CD14-positive monocyte (primary cell): ENCODE results near the gene TPPP2. TPM values are rescaled to one million over a fixed set of nuclear protein-coding genes. Genes with fewer than 3 reads are reported as not detected.
"Not testable (repeated sequence)": the region's sequence is repeated elsewhere in the genome, so short reads cannot be mapped to it uniquely, and the experiment has no call there.

ENCODE experiments used
- DNase-seq, 3 donors: peaks; one replicate each; pipeline ENCODE4 v3.0.0-alpha.2; 2011 to 2022
- H2AFZ ChIP-seq: 2 replicates; pipeline ENCODE4 v1.6.0; 2012; ENCODE audit warnings: mild to moderate bottlenecking, low read depth, low read length, inconsistent platforms; ENCODE audit not compliant: insufficient read depth, poor library complexity, severe bottlenecking
- H3K27ac ChIP-seq, 2 donors: 1 replicate in 1 of 2; 2 replicates in 1 of 2; pipeline ENCODE4 v1.5.1; 2012 to 2013; ENCODE audit warnings: low read length in 2 of 2, control low read depth in 1 of 2, inconsistent platforms in 1 of 2, low read depth in 1 of 2, mild to moderate bottlenecking in 1 of 2
- H3K27me3 ChIP-seq, 2 donors: one replicate each; pipeline versions ENCODE4 v1.6.0 to v1.6.1; 2011 to 2013; ENCODE audit warnings: low read length in 2 of 2; ENCODE audit not compliant: control insufficient read depth in 2 of 2, insufficient read depth in 2 of 2
- H3K36me3 ChIP-seq, 2 donors: replicated peaks in 1 of 2; 1 replicate in 1 of 2; 2 replicates in 1 of 2; pipeline versions ENCODE4 v1.5.1 to v1.6.1; 2012 to 2013; ENCODE audit warnings: low read length in 2 of 2, control low read depth in 1 of 2, inconsistent platforms in 1 of 2, mild to moderate bottlenecking in 1 of 2; ENCODE audit not compliant: insufficient read depth in 2 of 2, control insufficient read depth in 1 of 2
- H3K4me1 ChIP-seq, 2 donors: 1 replicate in 1 of 2; 2 replicates in 1 of 2; pipeline versions ENCODE4 v1.5.1 to v1.6.1; 2012 to 2013; ENCODE audit warnings: low read length in 2 of 2, control low read depth in 1 of 2, inconsistent platforms in 1 of 2, mild to moderate bottlenecking in 1 of 2, moderate library complexity in 1 of 2; ENCODE audit not compliant: insufficient read depth in 2 of 2, control insufficient read depth in 1 of 2
- H3K4me2 ChIP-seq: replicated peaks from 2 replicates; pipeline ENCODE3; 2012; ENCODE audit warnings: low read length, moderate library complexity, mild to moderate bottlenecking; ENCODE audit not compliant: poor library complexity, severe bottlenecking; ENCODE audit errors: extremely low read depth
- H3K4me3 ChIP-seq, 3 experiments: fragments of 200-600 bp in 1 of 3; sonication (generic) in 1 of 3; replicated peaks in 1 of 3; 1 replicate in 2 of 3; 2 replicates in 1 of 3; pipeline ENCODE4 v1.5.1; 2011 to 2013; ENCODE audit warnings: low read length in 3 of 3, mild to moderate bottlenecking in 3 of 3, control low read depth in 2 of 3, low read depth in 2 of 3, inconsistent platforms in 1 of 3, moderate library complexity in 1 of 3
- H3K79me2 ChIP-seq: 2 replicates; pipeline ENCODE4 v1.6.0; 2012; ENCODE audit warnings: mild to moderate bottlenecking, control low read depth, inconsistent platforms, low read length, moderate library complexity; ENCODE audit not compliant: insufficient read depth
- H3K9ac ChIP-seq: 2 replicates; pipeline ENCODE4 v1.6.0; 2017; ENCODE audit warnings: low read length, mild to moderate bottlenecking; ENCODE audit not compliant: insufficient read depth, poor library complexity, severe bottlenecking
- H3K9me3 ChIP-seq, 2 donors: replicated peaks in 1 of 2; 1 replicate in 1 of 2; 2 replicates in 1 of 2; pipeline versions ENCODE4 v1.5.1 to v1.6.1; 2012 to 2013; ENCODE audit warnings: low read length in 2 of 2, control low read depth in 1 of 2; ENCODE audit not compliant: control insufficient read depth in 1 of 2, insufficient read depth in 1 of 2
- H4K20me1 ChIP-seq: 2 replicates; pipeline ENCODE4 v1.6.0; 2012; ENCODE audit warnings: mild to moderate bottlenecking, low read length, control low read depth, moderate library complexity; ENCODE audit not compliant: insufficient read depth
- H3K27ac Mint-ChIP-seq, 7 donors: one replicate each; pipeline ENCODE4 v1.8.0; 2020; ENCODE audit warnings: mild to moderate bottlenecking in 7 of 7, mixed read lengths in 7 of 7, moderate library complexity in 6 of 7, inconsistent platforms in 2 of 7
- H3K27me3 Mint-ChIP-seq, 3 donors: one replicate each; pipeline ENCODE4 v1.8.0; 2021 to 2022; ENCODE audit warnings: low read depth in 3 of 3, mild to moderate bottlenecking in 3 of 3, mixed read lengths in 3 of 3, moderate library complexity in 3 of 3, inconsistent platforms in 1 of 3
- H3K36me3 Mint-ChIP-seq, 2 donors: one replicate each; pipeline ENCODE4 v1.8.0; 2020; ENCODE audit warnings: mixed read lengths in 2 of 2, inconsistent platforms in 1 of 2, mild to moderate bottlenecking in 1 of 2
- H3K4me1 Mint-ChIP-seq: one replicate; pipeline ENCODE4 v1.8.0; 2020; ENCODE audit warnings: mild to moderate bottlenecking, mixed read lengths
- H3K4me3 Mint-ChIP-seq, 2 donors: one replicate each; pipeline ENCODE4 v1.8.0; 2020; ENCODE audit warnings: mild to moderate bottlenecking in 2 of 2, mixed read lengths in 2 of 2, moderate library complexity in 1 of 2
- H3K9me3 Mint-ChIP-seq, 7 donors: one replicate each; pipeline ENCODE4 v1.8.0; 2020 to 2022; ENCODE audit warnings: mixed read lengths in 7 of 7, mild to moderate bottlenecking in 6 of 7, moderate library complexity in 6 of 7, inconsistent platforms in 2 of 7
- WGBS: methylation state at CpG from one replicate; pipeline ENCODE4 v1.1.5; 2013; ENCODE audit warnings: missing lambda C conversion rate; ENCODE audit not compliant: insufficient coverage; 5-methylcytosine and 5-hydroxymethylcytosine counted together
- intact Hi-C, 2 donors: fragments of 100-400 bp; cut with micrococcal nuclease; formaldehyde crosslinking; loops; one replicate each; pipeline versions ENCODE4 v1.15.0 to v1.15.1; 2023
- polyA plus RNA-seq, 3 donors: library from polyadenylated mRNA; depleted of rRNA in 1 of 3; unstranded in 2 of 3; stranded (reverse) in 1 of 3; fragments of 300-500 nt in 2 of 3; fragments of >200 nt in 1 of 3; fragmentation: Illumina TruSeq in 2 of 3; gene quantifications; 1 replicate in 2 of 3; 2 replicates in 1 of 3; pipeline ENCODE4 v1.2.3, GENCODE V29; 2012 to 2021
- TF ChIP-seq, protein P1 (sequence below): fragments of 200-600 bp; IDR thresholded peaks from one replicate; pipeline ENCODE4 v1.8.0; 2022; ENCODE audit warnings: antibody characterized with exemption, mild to moderate bottlenecking

The TPPP2 gene
- polyA plus RNA-seq, 3 donors = not detected

DNA sequence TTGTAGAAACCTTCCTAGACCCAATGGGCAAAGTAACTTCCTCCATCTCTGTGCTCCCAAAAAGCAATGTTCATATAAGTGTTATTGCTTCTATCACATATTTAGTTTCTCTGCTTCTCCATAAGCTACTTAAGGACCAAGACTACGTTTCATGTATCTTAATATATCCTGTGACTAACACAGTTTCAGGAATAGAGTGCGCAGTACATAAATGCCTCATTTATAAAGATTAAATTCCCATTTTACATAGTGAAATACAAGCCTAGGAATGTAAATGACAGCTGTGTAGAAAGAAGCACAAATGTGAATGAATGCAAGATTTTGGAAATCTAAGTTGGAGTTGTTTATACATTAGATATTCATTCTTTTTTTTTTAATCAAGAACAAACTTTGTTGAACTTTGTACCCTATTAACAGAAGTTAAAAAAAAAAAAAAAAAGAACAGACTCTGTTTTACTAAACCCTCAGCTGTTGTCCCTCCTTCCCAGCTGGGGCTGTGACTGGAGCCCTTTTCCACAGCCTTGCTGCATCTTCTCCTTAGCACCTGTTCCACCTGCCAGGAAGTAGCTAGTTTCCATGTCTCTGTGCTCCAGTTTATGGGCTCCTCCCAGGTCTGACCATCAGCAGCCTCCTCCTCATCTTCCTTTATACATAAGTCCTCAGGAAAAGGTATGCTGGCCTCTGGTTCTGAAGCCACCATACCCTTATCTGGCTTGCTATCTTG is 47.2 kb upstream of the TPPP2 start:
- no peaks in the 10 kb centered on the region for H3K9me3 ChIP-seq
- no peak overlapping the region for H2AFZ ChIP-seq
- no peak overlapping the region for H3K27ac ChIP-seq
- H3K9ac ChIP-seq = no peak overlapping the region
- Mint-ChIP-seq H3K27me3 (peaks cover 1 to 6% (median 3%) of the 10 kb centered on the region in 3 donors), H3K4me3 (no peak overlapping the region), H3K27ac (no peak overlapping the region), H3K4me1 (peaks cover 28% of the 10 kb centered on the region), H3K9me3 (peaks cover 0 to 1% (median 0%) of the 10 kb centered on the region in 7 donors), H3K36me3 (no peaks in the 10 kb centered on the region)
- H3K4me3 ChIP-seq = no peak overlapping the region
- TF ChIP-seq, protein P1, sequence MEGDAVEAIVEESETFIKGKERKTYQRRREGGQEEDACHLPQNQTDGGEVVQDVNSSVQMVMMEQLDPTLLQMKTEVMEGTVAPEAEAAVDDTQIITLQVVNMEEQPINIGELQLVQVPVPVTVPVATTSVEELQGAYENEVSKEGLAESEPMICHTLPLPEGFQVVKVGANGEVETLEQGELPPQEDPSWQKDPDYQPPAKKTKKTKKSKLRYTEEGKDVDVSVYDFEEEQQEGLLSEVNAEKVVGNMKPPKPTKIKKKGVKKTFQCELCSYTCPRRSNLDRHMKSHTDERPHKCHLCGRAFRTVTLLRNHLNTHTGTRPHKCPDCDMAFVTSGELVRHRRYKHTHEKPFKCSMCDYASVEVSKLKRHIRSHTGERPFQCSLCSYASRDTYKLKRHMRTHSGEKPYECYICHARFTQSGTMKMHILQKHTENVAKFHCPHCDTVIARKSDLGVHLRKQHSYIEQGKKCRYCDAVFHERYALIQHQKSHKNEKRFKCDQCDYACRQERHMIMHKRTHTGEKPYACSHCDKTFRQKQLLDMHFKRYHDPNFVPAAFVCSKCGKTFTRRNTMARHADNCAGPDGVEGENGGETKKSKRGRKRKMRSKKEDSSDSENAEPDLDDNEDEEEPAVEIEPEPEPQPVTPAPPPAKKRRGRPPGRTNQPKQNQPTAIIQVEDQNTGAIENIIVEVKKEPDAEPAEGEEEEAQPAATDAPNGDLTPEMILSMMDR = no peak
- no peaks in the 10 kb centered on the region for H4K20me1 ChIP-seq
- DNase-seq = no peak
- no peaks in the 10 kb centered on the region for H3K27me3 ChIP-seq
- intact Hi-C loops = no loop called here
- H3K36me3 ChIP-seq = no peaks in the 10 kb centered on the region
- WGBS = no CpG with 5 or more reads among the region's 2 CpGs
- H3K4me2 ChIP-seq = no peak overlapping the region
- peaks cover 35 to 39% of the 10 kb centered on the region in 2 donors for H3K4me1 ChIP-seq
- H3K79me2 ChIP-seq = no peaks in the 10 kb centered on the region

DNA sequence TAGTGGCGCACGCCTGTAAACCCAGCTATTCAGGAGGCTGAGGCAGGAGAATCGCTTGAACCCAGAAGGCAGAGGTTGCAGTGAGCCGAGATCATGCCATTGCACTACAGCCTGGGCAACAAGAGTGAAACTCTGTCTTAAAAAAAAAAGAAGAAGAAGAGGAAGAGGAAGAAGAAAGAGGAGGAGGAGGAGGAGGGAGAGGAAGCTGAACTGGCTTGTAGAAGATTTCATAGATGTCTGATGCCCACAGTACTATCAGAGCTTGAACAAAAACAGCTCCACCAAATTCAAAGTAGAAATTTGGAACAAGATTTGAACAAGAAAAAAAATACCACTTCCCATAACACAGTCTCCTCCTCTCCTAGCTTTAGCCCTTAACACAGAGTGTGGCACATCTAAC is 44.4 kb upstream of the TPPP2 start:
- H3K27me3 ChIP-seq, H3K79me2 ChIP-seq, H4K20me1 ChIP-seq, H3K9ac ChIP-seq, H3K36me3 ChIP-seq, intact Hi-C loops, H3K9me3 Mint-ChIP-seq, H2AFZ ChIP-seq, H3K9me3 ChIP-seq, H3K27me3 Mint-ChIP-seq, H3K36me3 Mint-ChIP-seq: not testable (repeated sequence)
- H3K4me3 Mint-ChIP-seq = peak overlapping the region in 1 of 2 donors; percentile 33
- 30% methylated on average over 2 of the region's 4 CpGs for WGBS
- H3K4me1 Mint-ChIP-seq = peaks cover 49% of the 10 kb centered on the region
- peak overlapping the region in 1 of 3 experiments; percentile 28 for H3K4me3 ChIP-seq
- peak overlapping the region; percentile 44 to 93 (median 88) for H3K27ac Mint-ChIP-seq
- peak overlapping the region; percentile 8 to 81 for H3K27ac ChIP-seq
- peak in 2 of 3 donors; percentile 44 to 57 for DNase-seq
- peak overlapping the region; percentile 34 for H3K4me2 ChIP-seq
- peaks cover 51 to 64% of the 10 kb centered on the region in 2 donors for H3K4me1 ChIP-seq
